GM12872 (cell line): ENCODE data around the gene DIP2A.

Experiments used
- CTCF ChIP-seq: IDR thresholded peaks from 3 replicates; pipeline ENCODE4 v1.5.1; 2011; ENCODE audit warnings: low read depth, mild to moderate bottlenecking, low read length, moderate library complexity; ENCODE audit not compliant: insufficient read depth

The DIP2A gene

GRCh38 chr21:46435786-46436227 is 22.9 kb upstream of the DIP2A start:
- TF ChIP-seq CTCF = no peak

GRCh38 chr21:46436621-46437020 is 22.1 kb upstream of the DIP2A start:
- TF ChIP-seq CTCF = no peak

- no peak for TF ChIP-seq CTCF
Measured at GRCh38 chr21:46437096-46437498, 21.6 kb upstream of the DIP2A start.

GRCh38 chr21:46437511-46437910 is 21.2 kb upstream of the DIP2A start:
- no peak for TF ChIP-seq CTCF

GRCh38 chr21:46438241-46438640 is 20.4 kb upstream of the DIP2A start:
- no peak for TF ChIP-seq CTCF

- no peak for TF ChIP-seq CTCF
Measured at GRCh38 chr21:46439906-46440305, 18.8 kb upstream of the DIP2A start.

GRCh38 chr21:46441331-46441730 is 17.4 kb upstream of the DIP2A start:
- TF ChIP-seq CTCF = no peak
